ENCODE results near the gene FKBP10.

Gene FKBP10

GRCh38 chr17:41781404-41782110, 31.2 kb upstream of the FKBP10 start:
- no peak for DNase-seq (ENCODE audit: extremely low read depth in 1 of 2, low read depth in 1 of 2)

- no peak for DNase-seq (ENCODE audit: extremely low read depth in 1 of 2, low read depth in 1 of 2)
These were observed 30.7 kb upstream of the FKBP10 start for GRCh38 chr17:41782142-41782541.

DNA sequence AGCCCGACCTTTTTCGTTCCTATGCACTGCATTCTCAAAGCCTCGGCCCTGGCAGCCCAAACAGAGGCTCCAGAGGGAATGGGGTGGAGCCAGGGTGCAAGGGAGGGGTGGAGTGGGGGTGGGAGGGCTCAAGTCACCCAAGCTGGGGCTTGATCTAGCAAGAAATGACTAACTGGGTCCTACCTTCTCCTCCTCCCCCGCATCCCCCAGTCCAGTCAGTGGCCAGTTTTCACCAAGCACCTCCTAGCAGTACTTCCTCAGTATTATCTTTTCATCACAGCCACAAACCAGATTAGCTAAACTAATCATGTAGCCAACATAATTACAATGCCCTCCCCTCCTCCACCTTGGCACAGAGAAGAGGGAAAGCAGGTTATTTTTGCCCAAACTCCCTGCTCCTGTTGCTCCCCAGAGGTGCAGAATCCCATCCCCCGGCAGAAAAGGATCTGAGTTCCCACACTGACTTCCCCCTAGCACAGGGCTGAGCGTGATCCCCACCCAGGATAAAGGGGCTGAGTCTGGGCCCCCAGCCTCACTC, 28.5 kb upstream of the FKBP10 start:
- DNase-seq (ENCODE audit: extremely low read depth in 1 of 2, low read depth in 1 of 2): no peak

- no peak for DNase-seq (ENCODE audit: extremely low read depth in 1 of 2, low read depth in 1 of 2)
These were observed 27.5 kb upstream of the FKBP10 start for GRCh38 chr17:41785091-41785858.

GRCh38 chr17:41785859-41786226, 27.0 kb upstream of the FKBP10 start:
- DNase-seq (ENCODE audit: extremely low read depth in 1 of 2, low read depth in 1 of 2): no peak

DNA sequence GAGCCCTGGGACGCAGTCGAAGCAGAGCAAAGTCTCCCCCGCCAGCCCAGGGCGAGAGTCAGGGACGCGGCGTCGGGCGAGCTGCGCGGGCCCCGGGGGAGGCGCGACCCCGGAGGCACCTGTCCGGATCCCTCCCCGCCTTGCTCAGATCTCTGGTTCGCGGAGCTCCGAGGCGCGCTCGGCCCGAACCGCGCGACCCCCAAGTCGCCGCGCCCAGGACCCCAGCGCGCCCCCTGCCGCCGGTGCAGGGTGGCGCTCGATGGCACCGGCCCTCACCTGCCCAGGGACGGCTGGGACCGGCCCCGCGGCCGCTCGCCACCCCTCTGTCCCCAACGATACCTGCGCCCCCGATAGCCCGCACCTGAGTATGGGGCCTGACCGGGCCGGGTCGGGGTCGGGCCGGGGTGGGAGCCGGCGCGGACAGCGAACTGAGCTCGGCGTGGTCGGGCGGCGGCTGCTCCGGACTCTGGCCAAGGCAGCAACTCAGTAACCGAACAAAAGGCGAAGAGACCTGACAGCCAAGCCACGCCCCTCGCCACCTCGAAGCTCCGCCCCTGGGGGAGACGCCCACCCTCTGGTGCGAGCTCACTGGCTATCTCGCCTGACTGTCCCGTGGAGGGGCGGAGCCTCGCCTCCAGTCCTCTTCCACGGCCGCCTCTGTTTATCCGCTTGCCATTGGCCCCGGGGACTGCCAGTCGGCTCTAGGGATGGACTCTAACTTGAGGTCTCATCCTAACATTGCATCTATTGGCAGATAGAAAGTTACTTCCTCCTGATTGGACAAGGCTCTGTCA, 26.4 kb upstream of the FKBP10 start, which contains the start of gene JUP:
TSS of gene JUP (minus strand) at position 485 of the 794 bp plus-strand sequence. CDS start 14,857 bp downstream, outside the sequence.
- peak; percentile 78 to 92 for DNase-seq (ENCODE audit: extremely low read depth in 1 of 2, low read depth in 1 of 2)

GRCh38 chr17:41787021-41787418, 25.8 kb upstream of the FKBP10 start:
- no peak for DNase-seq (ENCODE audit: extremely low read depth in 1 of 2, low read depth in 1 of 2)

DNA sequence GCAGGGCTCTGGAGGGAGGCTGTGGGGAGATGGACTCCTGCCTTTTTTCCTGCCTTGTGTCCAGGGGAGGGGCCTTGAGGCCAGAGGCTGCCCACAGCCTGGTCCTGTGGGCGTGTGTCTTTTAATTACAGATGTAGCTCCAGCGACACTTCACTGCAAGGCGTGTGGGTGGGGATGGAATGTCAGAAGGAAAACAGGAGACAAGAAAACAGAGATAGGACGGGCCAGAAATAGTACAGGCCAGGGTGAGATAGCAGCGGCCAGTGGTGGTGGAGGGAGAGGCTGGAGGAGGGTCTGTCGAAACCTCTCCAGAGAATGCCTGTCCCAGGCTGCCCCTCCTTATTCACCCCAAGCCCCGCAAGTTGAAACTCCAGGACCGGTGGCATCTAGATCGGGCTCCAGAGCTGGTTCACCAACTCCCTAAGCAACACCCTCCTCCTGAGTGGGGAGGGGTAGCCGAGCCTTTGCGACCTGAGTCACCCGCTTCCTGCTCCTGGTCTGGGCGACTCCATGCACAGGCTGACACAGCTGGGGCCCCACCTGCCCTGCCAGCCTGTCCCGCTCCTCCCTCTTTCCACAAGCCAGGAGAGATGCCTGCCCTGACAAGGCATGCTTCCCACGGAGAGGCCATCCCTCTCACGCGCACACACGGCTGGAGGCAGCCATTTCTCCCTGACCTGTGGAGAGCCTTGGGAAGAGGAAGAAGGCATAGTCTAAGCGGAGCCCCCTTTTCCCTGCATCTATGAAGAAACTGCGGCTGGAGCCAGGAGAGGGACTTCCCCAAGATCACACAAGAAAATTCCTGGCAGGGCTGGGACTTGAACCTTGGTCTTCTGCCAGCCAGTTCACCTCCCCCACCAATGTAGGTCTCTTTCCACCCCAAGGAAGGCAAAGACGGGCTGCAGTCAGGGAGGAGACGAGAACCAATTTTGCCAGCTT, 19.7 kb upstream of the FKBP10 start:
- no peak for DNase-seq (ENCODE audit: extremely low read depth in 1 of 2, low read depth in 1 of 2)

DNA sequence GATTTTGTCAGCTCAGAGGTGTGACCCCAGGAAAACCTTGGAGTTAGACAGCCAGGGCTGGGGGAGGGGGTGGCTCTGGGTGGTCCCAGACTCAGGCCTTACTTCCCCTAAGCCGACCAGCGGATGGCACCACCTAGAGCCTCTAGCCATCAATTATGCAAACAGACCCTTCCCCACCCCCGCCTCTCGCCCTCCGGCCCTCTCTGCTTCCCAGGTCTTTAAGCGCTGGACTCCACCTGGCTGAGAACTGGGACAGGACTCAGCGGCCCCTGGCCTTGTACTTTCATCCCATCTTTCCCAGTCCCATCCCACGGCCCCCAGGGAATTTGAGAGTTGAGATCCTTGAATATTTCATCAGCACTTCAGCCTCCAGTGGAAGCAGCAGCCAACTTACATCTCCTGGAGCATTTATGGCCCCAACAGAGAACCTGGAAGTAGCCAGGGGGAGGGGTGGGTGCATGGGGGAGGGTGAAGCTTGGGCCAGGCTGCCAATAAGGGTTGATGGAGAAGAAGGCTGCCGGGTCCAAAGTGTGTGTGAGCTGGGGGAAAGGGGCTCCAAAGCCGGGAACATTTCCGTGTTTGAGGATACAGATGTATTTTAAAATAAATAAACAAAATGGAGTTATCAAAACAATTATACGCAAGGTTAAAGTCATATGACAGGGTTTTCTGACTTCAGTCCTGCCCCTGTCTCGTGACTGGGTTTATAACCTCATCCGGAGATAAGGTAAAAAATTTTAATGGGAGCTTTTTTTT, 18.8 kb upstream of the FKBP10 start:
- no peak for DNase-seq (ENCODE audit: extremely low read depth in 1 of 2, low read depth in 1 of 2)

DNA sequence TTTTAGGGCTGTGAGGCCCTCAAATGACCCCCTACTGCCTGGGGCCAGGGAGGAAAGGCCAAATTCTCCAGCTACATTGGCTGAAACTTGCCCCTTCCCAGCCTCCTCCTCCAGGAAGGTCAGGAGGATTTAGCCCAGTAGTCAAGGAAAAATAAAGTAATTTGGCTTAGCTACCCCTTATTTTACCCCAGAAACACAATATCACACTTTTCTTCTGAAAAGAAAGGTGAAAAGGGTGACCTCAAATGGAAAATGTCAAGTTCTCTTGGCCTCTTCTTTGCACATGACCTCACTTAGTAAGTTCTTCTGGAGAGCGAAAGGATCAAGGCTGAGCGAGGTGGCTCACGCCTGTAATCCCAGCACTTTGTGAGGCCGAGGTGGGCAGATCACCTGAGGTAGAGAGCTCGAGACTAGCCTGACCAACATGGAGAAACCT, 18.2 kb upstream of the FKBP10 start:
- DNase-seq (ENCODE audit: extremely low read depth in 1 of 2, low read depth in 1 of 2): no peak

DNA sequence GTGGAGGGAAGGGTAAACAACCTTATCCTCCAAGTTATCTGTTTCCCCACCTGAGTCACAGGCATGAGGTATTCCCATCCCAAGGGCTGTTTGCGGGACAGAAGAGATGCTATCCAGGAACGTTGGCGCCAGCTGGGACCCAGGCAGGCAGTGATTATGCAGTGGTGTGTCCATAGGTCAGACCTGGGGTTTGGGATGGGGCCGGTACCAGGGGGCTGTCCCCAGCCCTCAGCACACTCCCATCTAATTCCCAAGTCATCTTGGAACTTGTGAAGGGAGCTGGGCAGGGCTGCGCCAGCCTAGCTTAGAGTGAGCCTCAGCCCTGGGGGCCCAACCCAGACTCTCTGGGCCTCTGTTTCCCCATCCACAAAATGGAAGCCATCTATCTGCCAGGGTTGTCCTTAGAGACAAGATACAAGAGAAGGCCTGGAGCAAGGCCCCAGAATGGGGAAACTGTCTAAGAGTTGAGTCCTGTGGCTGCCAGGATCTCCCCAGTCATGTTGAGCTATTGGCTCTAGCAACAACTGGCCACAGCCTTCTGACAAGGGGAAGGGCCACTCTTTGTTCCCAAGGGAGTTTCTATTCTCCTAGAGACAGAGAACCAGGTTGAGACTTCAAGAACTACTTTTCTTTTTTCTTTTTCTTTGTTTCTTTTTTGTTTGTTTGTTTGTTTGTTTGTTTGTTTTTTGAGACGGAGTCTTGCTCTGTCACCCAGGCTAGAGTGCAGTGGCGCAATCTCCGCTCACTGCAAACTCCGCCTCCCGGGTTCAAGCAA, 16.5 kb upstream of the FKBP10 start:
- DNase-seq (ENCODE audit: extremely low read depth in 1 of 2, low read depth in 1 of 2): no peak

- DNase-seq (ENCODE audit: extremely low read depth in 1 of 2, low read depth in 1 of 2): no peak
These were observed 15.4 kb upstream of the FKBP10 start for GRCh38 chr17:41797377-41797776.

- DNase-seq (ENCODE audit: extremely low read depth in 1 of 2, low read depth in 1 of 2): no peak
These were observed 13.4 kb upstream of the FKBP10 start for GRCh38 chr17:41799366-41799765.

DNA sequence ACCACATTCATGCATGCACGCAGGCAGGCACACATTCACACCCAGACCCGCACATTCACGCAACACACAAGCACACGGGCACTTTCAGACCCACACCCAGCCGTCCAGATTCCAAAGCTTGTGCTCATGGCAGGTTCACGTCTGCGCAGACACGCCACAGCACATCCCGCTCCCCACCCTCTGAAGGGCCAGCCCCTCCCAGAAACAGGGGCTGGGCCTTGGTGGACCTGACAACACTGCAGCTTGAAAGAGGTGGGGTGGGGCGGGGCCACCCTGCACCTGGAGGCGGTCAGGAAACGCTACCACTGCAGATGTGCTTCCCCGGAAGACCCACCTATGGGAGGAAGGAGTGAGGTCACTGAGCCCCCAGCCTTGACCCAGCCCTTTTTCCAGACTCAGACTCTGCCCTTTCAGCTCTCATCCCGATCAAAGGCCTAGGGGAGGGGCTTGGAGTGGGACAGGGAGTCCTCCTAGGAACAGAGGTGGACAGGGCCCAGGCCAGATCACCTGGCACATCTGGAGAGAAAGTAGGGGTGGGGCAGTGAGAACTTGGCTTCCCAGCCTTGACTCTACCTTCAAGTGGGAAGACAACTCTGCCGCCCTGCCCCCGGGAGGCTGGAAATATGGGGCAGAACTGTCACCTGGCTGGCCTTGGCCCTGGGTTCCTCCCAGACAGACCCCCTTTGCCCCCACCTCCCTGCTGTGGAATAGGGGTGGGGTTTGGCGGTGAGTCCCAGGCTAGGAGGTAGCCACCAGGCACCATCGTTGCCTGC, 12.0 kb upstream of the FKBP10 start:
- DNase-seq (ENCODE audit: extremely low read depth in 1 of 2, low read depth in 1 of 2): no peak

GRCh38 chr17:41801374-41802271, 11.2 kb upstream of the FKBP10 start:
- peak; percentile 31 to 39 for DNase-seq (ENCODE audit: extremely low read depth in 1 of 2, low read depth in 1 of 2)

GRCh38 chr17:41803049-41804020, 9.5 kb upstream of the FKBP10 start:
- DNase-seq (ENCODE audit: extremely low read depth in 1 of 2, low read depth in 1 of 2): no peak

Data from stimulated activated CD8-positive, alpha-beta memory T cell treated with anti-CD3 and anti-CD28 coated beads, Interleukin-7, amount 100 ng/mL, for 48 hours (primary cell).